SU-DHL-6 (cell line): ENCODE measurements around the gene MRPL21.

Experiments
- EZH2phosphoT487 ChIP-seq: fragments of 200-600 bp; sonication (generic), shearing (Covaris generic); conservative IDR thresholded peaks from 2 replicates; pipeline ENCODE4 v1.6.1; 2018; ENCODE audit warnings: mild to moderate bottlenecking, antibody characterized with exemption, low read length, moderate library complexity, mixed read lengths
- TF ChIP-seq, protein P1 (sequence below): fragments of 200-600 bp; sonication (generic); IDR thresholded peaks from one replicate; pipeline ENCODE4 v1.5.1; 2017; ENCODE audit warnings: antibody characterized with exemption, mild to moderate bottlenecking, low read length, moderate library complexity; ENCODE audit not compliant: insufficient read depth, poor library complexity, severe bottlenecking

DNA sequence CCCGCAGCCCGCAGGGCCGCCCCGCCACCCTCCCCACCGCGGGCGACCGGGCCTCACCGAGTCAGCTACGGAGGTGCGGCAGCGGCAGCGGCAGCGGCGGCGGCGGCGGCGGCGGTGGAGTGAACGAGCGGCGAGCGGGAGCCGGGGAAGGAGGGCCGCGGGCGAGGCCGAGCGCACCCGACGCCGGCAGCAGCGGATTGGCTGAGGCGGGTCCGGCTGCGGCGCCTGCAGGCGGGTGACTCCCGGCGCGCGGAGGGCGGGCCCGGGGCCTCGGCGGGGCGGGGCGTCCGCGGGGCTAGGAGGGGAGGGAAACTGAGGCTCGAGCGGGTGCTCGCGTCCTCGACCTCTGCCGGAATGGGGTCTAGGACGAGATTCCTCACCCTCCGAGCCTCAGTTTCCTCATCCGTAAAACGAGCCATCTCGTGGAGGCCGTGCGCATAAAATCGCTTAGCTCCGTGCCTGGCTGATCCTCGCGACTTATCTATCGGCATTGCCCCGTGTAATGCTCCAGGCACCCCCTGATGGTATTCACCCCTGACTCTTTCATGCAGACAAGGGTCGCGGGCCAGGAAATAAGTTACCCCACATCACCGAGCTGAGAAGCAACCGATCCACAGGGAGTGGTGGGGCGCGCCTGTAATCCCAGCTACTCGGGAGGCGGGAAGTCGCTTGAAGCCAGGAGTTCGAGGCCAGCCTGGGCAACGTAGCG, 61.8 kb downstream of the MRPL21 start, which contains the start of gene CPT1A:
- TF ChIP-seq, protein P1, sequence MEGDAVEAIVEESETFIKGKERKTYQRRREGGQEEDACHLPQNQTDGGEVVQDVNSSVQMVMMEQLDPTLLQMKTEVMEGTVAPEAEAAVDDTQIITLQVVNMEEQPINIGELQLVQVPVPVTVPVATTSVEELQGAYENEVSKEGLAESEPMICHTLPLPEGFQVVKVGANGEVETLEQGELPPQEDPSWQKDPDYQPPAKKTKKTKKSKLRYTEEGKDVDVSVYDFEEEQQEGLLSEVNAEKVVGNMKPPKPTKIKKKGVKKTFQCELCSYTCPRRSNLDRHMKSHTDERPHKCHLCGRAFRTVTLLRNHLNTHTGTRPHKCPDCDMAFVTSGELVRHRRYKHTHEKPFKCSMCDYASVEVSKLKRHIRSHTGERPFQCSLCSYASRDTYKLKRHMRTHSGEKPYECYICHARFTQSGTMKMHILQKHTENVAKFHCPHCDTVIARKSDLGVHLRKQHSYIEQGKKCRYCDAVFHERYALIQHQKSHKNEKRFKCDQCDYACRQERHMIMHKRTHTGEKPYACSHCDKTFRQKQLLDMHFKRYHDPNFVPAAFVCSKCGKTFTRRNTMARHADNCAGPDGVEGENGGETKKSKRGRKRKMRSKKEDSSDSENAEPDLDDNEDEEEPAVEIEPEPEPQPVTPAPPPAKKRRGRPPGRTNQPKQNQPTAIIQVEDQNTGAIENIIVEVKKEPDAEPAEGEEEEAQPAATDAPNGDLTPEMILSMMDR, result no peak
- TF ChIP-seq EZH2phosphoT487, result no peak
